Panc1 (cell line): ENCODE measurements around the gene SLC2A11.

Experiments
- CTCF ChIP-seq: fragments of 450-650 bp; IDR thresholded peaks from 2 replicates; pipeline ENCODE4 v1.5.1; 2017; ENCODE audit warnings: mild to moderate bottlenecking
- POLR2AphosphoS5 ChIP-seq: IDR thresholded peaks from 2 replicates; pipeline ENCODE4 v1.6.1; 2012; ENCODE audit warnings: mild to moderate bottlenecking, low read depth, low read length, moderate library complexity
- REST ChIP-seq, 2 experiments: IDR thresholded peaks; 2 replicates each; pipeline ENCODE4 v1.6.1; 2011 to 2012; ENCODE audit warnings: low read depth in 2 of 2, control low read depth in 1 of 2, low read length in 1 of 2, mild to moderate bottlenecking in 1 of 2, moderate library complexity in 1 of 2; ENCODE audit not compliant: insufficient read depth in 1 of 2
- SIN3A ChIP-seq: IDR thresholded peaks from 2 replicates; pipeline ENCODE4 v1.6.1; 2012; ENCODE audit warnings: low read depth, mild to moderate bottlenecking, low read length, moderate library complexity, borderline replicate concordance; ENCODE audit not compliant: insufficient read depth
- TCF7L2 ChIP-seq: IDR thresholded peaks from 2 replicates; pipeline ENCODE4 v1.6.1; 2011; ENCODE audit warnings: mild to moderate bottlenecking, low read depth, low read length, inconsistent platforms

GRCh38 chr22:23832226-23833016 is 25.3 kb upstream of the SLC2A11 start:
- TF ChIP-seq POLR2AphosphoS5 (no peak), TCF7L2 (no peak), CTCF (no peak), REST (IDR thresholded peaks at IDR 0.05; ENCODE audit: insufficient read depth in 1 of 2, low read depth in 2 of 2, low read length in 1 of 2) (no peak), SIN3A (no peak)
